Coronary artery (tissue), 2 donors: Measurements from ENCODE around the gene ARHGEF9.

Source experiments
- DNase-seq: peaks from one replicate; pipeline ENCODE4 v3.0.0-alpha.2; 2017; ENCODE audit warnings: low spot score
- H3K27ac ChIP-seq, 2 donors: fragments of 200-600 bp; sonication (generic); one replicate each; pipeline ENCODE4 v1.5.1; 2016 to 2019
- H3K4me3 ChIP-seq: fragments of 200-600 bp; sonication (generic); 2 replicates; pipeline ENCODE4 v1.5.1; 2016; ENCODE audit warnings: mild to moderate bottlenecking, moderate library complexity
- CTCF ChIP-seq: fragments of 200-600 bp; sonication (generic); IDR thresholded peaks from one replicate; pipeline ENCODE4 v1.5.1; 2019; ENCODE audit warnings: antibody characterized with exemption

Gene ARHGEF9

GRCh38 chrX:63708801-63709200, 76.2 kb downstream of the ARHGEF9 start:
- TF ChIP-seq CTCF = no peak
- no peak overlapping the region for H3K27ac ChIP-seq
- DNase-seq = no peak
- H3K4me3 ChIP-seq = no peak overlapping the region

- no peak for DNase-seq
- H3K27ac ChIP-seq = no peak overlapping the region
- no peak overlapping the region for H3K4me3 ChIP-seq
- no peak for TF ChIP-seq CTCF
Observed at GRCh38 chrX:63702556-63702955, 82.5 kb downstream of the ARHGEF9 start.

- H3K27ac ChIP-seq = no peak overlapping the region
- DNase-seq = no peak
- TF ChIP-seq CTCF = no peak
- H3K4me3 ChIP-seq = no peak overlapping the region
Observed at GRCh38 chrX:63686878-63687714, 97.9 kb downstream of the ARHGEF9 start.

- Histone ChIP-seq H3K27ac (no peak overlapping the region), H3K4me3 (no peak overlapping the region)
- TF ChIP-seq CTCF = no peak
- no peak for DNase-seq
Observed at GRCh38 chrX:63680423-63680822, 104.6 kb downstream of the ARHGEF9 start.

- H3K4me3 ChIP-seq = no peak overlapping the region
- no peak for DNase-seq
- no peak for TF ChIP-seq CTCF
- H3K27ac ChIP-seq = no peak overlapping the region
Observed at GRCh38 chrX:63679432-63679831, 105.6 kb downstream of the ARHGEF9 start.

DNA sequence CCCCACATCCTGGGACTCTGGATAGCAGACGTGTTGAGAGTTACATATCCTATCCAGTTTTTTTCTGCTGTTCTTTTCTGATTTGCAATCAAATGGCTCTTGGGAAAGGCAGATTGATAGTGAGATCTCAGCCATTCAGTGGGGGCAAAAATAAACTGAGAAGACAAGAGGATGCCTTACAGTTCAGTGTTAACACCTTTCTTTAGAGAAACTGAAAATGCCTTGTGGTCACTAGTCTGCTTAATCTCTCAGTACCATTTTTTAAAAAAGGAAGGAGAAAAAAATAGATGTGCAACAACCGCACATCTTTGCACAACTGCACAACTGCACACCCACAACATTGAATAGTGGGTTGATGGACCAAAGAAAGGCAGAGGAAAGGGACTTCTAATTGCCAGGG, 109.3 kb downstream of the ARHGEF9 start:
- TF ChIP-seq CTCF = no peak
- DNase-seq = no peak
- Histone ChIP-seq H3K4me3 (no peak overlapping the region), H3K27ac (no peak overlapping the region)

- TF ChIP-seq CTCF = no peak
- DNase-seq = no peak
Observed at GRCh38 chrX:63673896-63674295, 111.1 kb downstream of the ARHGEF9 start.

More at GRCh38 chrX:63673896-63674295, 111.1 kb downstream of the ARHGEF9 start:
- Histone ChIP-seq H3K27ac (no peak overlapping the region), H3K4me3 (no peak overlapping the region)
